ENCODE measurements around the gene FBXL7.

- TF ChIP-seq CTCF (IDR thresholded peaks at IDR 0.05 in 8 of 11, conservative IDR thresholded peaks at IDR 0.05 in 3 of 11), result no peak
- TF ChIP-seq POLR2A (IDR thresholded peaks at IDR 0.05), result no peak
Measured at GRCh38 chr5:15535938-15536337, 36.0 kb downstream of the FBXL7 start.

All from spleen (tissue), 7 donors.